GM12892 (cell line): Measurements from ENCODE around the gene AVPR2.

Experiments used
- POLR2A ChIP-seq: IDR thresholded peaks from 2 replicates; pipeline ENCODE4 v1.6.1; 2011; ENCODE audit warnings: low read depth, low read length, control low read depth
- POLR2AphosphoS5 ChIP-seq: IDR thresholded peaks from 2 replicates; pipeline ENCODE4 v1.6.1; 2011; ENCODE audit warnings: low read depth, low read length, control low read depth
- TAF1 ChIP-seq: IDR thresholded peaks from 2 replicates; pipeline ENCODE4 v1.6.1; 2011; ENCODE audit warnings: low read depth, mild to moderate bottlenecking, control low read depth, low read length, borderline replicate concordance

DNA sequence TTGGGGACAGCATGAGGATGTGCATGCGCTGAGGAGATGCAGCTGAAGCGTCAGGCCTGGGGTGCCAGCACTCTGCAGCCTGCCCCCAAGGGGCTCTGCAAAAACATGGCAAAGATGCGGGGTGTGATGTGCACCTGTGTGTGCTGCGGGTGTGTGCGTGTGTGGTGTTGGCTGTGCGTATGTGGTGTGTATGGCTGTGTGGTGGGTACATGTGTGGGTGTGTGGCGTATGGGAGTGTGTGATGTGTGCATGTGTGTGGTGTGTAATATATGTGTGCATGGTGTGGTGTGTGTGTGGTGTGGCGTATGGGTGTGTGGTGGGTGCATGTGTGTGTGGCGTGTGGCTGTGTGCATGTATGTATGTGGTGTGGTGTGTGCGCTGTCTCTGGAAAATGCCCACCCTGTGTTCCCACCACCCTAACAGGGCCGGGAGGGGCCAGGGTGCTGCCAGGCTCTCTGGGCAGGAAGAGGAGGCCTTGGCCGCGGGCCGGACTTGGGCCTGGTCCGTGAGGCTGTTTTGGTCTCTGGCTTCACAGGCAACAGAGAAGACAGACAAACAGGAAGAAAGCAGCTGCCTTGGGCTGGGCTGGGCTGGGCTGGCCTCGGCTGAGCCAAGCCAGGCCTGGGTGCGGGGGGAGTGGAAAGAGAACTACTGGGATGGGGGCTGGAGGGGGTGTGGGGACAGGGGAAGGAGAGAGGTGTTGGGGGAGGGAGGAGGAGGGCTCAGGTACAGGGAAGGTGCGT is 1.1 kb upstream of the AVPR2 start:
- no peak for TF ChIP-seq POLR2A
- peak; percentile 24; the same call in 1 of the 2 replicates for TF ChIP-seq POLR2AphosphoS5
- no peak for TF ChIP-seq TAF1
